DOHH2 (cell line): ENCODE data around the gene MYOF.

Experiments used
- CTCF ChIP-seq: fragments of 200-600 bp; sonication (generic); IDR thresholded peaks from one replicate; pipeline ENCODE4 v1.5.1; 2014; ENCODE audit warnings: antibody characterized with exemption, mild to moderate bottlenecking, low read depth, low read length; ENCODE audit not compliant: poor library complexity, severe bottlenecking
- EZH2phosphoT487 ChIP-seq: fragments of 200-600 bp; sonication (generic); IDR thresholded peaks from 2 replicates; pipeline ENCODE4 v1.6.1; 2017; ENCODE audit warnings: borderline replicate concordance, mild to moderate bottlenecking, antibody characterized with exemption, low read length, moderate library complexity, mixed read lengths

GRCh38 chr10:93403152-93404047 is 78.7 kb downstream of the MYOF start:
- no peak for TF ChIP-seq CTCF
- no peak for TF ChIP-seq EZH2phosphoT487
